HFF-Myc (cell line): Measurements from ENCODE around the gene COL11A1.
"Not testable (repeated sequence)": the region's sequence is repeated elsewhere in the genome, so short reads cannot be mapped to it uniquely, and the experiment has no call there.

Source experiments
- DNase-seq: peaks from one replicate; pipeline ENCODE4 v3.0.0-alpha.2; 2011; ENCODE audit warnings: low read depth; ENCODE audit errors: extremely low read depth
- H3K4me3 ChIP-seq: replicated peaks from 2 replicates; pipeline ENCODE4 v1.5.1; 2011; ENCODE audit warnings: low read depth, mild to moderate bottlenecking, control low read depth, low read length
- TF ChIP-seq, protein P1 (sequence below): IDR thresholded peaks from 2 replicates; pipeline ENCODE4 v1.5.1; 2012; ENCODE audit warnings: mild to moderate bottlenecking, low read depth, low read length, control low read depth; ENCODE audit errors: missing control alignments

The COL11A1 gene

DNA sequence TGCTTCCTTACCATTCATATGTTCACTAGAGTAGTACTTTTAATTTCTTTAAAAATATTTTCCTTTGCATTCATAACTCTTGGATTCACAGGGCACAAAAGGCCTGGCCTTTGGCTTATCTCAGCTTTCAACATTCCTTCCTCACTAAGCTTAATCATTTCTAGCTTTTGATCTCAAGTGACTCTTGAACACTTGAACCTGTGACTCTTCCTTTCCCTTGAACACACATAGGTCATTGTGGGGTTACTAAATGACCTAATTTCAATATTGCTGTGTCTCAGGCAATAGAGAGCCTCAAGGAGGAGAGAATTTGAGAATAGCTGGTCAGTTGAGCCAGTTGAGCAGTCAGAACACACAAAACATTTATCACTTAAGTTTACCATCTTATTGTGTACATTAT is 49.9 kb downstream of the COL11A1 start:
- DNase-seq: no peak
- no peak overlapping the region for H3K4me3 ChIP-seq
- TF ChIP-seq, protein P1, sequence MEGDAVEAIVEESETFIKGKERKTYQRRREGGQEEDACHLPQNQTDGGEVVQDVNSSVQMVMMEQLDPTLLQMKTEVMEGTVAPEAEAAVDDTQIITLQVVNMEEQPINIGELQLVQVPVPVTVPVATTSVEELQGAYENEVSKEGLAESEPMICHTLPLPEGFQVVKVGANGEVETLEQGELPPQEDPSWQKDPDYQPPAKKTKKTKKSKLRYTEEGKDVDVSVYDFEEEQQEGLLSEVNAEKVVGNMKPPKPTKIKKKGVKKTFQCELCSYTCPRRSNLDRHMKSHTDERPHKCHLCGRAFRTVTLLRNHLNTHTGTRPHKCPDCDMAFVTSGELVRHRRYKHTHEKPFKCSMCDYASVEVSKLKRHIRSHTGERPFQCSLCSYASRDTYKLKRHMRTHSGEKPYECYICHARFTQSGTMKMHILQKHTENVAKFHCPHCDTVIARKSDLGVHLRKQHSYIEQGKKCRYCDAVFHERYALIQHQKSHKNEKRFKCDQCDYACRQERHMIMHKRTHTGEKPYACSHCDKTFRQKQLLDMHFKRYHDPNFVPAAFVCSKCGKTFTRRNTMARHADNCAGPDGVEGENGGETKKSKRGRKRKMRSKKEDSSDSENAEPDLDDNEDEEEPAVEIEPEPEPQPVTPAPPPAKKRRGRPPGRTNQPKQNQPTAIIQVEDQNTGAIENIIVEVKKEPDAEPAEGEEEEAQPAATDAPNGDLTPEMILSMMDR: no peak

DNA sequence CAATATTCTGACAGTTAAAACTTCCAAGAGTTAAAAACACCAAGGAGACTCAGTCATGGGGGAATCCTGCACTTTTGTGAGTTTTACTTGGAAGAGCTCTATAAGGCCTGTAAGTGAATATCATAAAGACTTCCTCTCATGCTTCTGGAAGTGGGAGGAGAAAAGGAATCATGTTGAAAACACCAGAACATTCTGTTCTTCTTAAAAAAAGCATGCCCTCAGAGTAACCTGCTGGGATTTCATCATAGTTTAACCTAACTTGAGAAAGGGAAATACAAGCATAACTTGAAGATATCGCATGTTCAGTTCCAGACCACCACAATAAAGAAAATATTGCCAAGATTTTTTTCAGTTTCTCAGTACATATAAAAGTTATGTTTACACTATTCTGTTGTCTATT is 51.9 kb downstream of the COL11A1 start:
- DNase-seq: no peak
- TF ChIP-seq, protein P1: no peak
- H3K4me3 ChIP-seq: no peak overlapping the region

DNA sequence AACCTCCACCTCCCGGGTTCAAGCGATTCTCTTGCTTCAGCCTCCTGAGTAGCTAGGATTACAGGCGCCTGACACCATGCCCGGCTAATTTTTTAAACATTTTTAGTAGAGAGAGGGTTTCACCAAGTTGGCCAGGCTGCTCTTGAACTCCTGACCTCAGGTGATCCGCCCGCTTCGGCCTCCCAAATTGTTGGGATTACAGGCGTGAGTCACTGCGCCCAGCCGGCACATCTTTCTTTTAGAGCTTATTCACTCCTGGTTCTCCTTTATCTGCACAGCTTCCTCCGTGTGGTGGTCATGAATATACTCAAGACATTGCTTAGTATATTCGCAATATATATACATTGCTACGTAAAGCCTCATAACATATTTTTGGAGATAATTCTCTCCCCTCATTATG is 80.2 kb downstream of the COL11A1 start:
- not testable (repeated sequence) for H3K4me3 ChIP-seq

DNA sequence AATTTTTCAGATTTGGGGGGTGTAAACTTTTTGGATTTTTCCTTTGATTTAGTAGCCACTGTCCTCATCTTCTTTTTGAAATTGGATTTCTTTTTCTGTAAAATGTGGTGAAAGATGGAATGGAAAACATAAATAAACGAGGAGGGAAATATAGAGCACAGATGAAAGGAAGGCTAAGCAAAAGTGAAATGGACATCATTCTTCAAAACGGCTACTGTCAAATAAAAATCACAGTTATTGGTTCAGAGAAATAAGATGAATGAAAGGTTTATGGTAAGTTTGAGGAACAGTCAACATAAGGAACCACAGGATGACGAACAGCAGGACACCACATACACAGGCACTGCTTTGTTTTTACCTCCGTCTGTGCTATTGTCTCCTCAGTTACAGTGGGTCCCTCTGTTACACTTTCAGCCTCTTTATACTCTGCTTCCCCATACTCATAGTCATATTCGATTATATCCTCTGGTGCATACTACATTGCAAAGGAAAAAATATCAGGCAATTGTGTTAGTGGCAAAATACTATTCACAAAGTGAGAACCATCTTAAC is 82.4 kb downstream of the COL11A1 start:
- TF ChIP-seq, protein P1: no peak
- DNase-seq: no peak
- H3K4me3 ChIP-seq: no peak overlapping the region

More for the DNA sequence above, 80.2 kb downstream of the COL11A1 start:
- not testable (repeated sequence) for DNase-seq

- no peak overlapping the region for H3K4me3 ChIP-seq
- TF ChIP-seq, protein P1: no peak
- no peak for DNase-seq
Measured at GRCh38 chr1:103024051-103024450, 84.3 kb downstream of the COL11A1 start.

DNA sequence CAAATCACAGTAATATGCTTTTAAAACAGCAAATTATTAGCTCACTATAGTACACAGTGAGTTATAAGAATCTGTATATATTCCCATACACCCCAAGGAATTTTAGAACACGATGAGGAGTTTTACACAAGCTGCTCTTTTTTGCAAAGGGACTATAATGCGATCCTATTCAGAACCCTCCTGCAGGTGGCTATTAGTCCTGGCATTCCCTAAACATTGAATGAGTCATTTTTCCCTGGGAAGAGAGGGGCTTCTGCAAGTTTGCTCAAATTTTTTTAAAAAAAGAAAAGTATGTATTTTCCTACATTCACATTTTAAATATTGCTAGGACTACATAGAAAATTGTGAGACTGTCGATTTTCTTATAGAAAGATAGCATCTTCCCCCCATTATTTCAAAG is 106.3 kb downstream of the COL11A1 start:
- no peak overlapping the region for H3K4me3 ChIP-seq
- DNase-seq: no peak
- TF ChIP-seq, protein P1: no peak

- no peak overlapping the region for H3K4me3 ChIP-seq
- TF ChIP-seq, protein P1: no peak
- DNase-seq: no peak
Measured at GRCh38 chr1:102978874-102979273, 129.4 kb downstream of the COL11A1 start.
